HG03196 (cell line): ENCODE results near the gene C1orf226.
"Not testable (repeated sequence)": the region's sequence is repeated elsewhere in the genome, so short reads cannot be mapped to it uniquely, and the experiment has no call there.

ENCODE experiments used
- ATAC-seq: cut with Tn5 transposase; IDR thresholded peaks from one replicate; pipeline ENCODE4 v1.9.1; 2021; ENCODE audit not compliant: unreplicated experiment

C1orf226 gene

GRCh38 chr1:162404550-162405160 is 23.1 kb downstream of the C1orf226 start:
- ATAC-seq = no peak

GRCh38 chr1:162405800-162406199 is 24.3 kb downstream of the C1orf226 start:
- ATAC-seq = no peak

GRCh38 chr1:162406811-162407210 is 25.3 kb downstream of the C1orf226 start:
- no peak for ATAC-seq

GRCh38 chr1:162407539-162407938 is 26.0 kb downstream of the C1orf226 start:
- ATAC-seq = no peak

GRCh38 chr1:162412002-162412401 is 30.5 kb downstream of the C1orf226 start, which contains the start of gene SH2D1B:
Gene SH2D1B, minus strand, starts transcription at chr1:162412136. Its CDS starts 120 bp downstream, at chr1:162412016.
- no peak for ATAC-seq

- no peak for ATAC-seq
Measured at GRCh38 chr1:162416215-162416614, 34.7 kb downstream of the C1orf226 start.

- no peak for ATAC-seq
Measured at GRCh38 chr1:162416909-162417308, 35.4 kb downstream of the C1orf226 start.

GRCh38 chr1:162417650-162418049 is 36.1 kb downstream of the C1orf226 start:
- no peak for ATAC-seq

- not testable (repeated sequence) for ATAC-seq
Measured at GRCh38 chr1:162418584-162418983, 37.1 kb downstream of the C1orf226 start.

GRCh38 chr1:162419450-162419931 is 38.0 kb downstream of the C1orf226 start:
- ATAC-seq = not testable (repeated sequence)

- ATAC-seq = no peak
Measured at GRCh38 chr1:162420120-162420519, 38.6 kb downstream of the C1orf226 start.

GRCh38 chr1:162421258-162422164 is 40.0 kb downstream of the C1orf226 start:
- ATAC-seq = no peak

GRCh38 chr1:162422662-162423375 is 41.3 kb downstream of the C1orf226 start:
- no peak for ATAC-seq

- ATAC-seq = no peak
Measured at GRCh38 chr1:162430583-162430982, 49.1 kb downstream of the C1orf226 start.

- ATAC-seq = not testable (repeated sequence)
Measured at GRCh38 chr1:162432977-162433713, 51.6 kb downstream of the C1orf226 start.
